Activated CD4-positive, alpha-beta T cell treated with anti-CD3 and anti-CD28 coated beads for 4 hours (primary cell): ENCODE measurements around the gene PTPRD.

ENCODE experiments used
- DNase-seq, 2 donors: peaks; one replicate each; pipeline ENCODE4 v3.0.0-alpha.2; 2020

The PTPRD gene

GRCh38 chr9:8694983-8695588 is 1917.7 kb downstream of the PTPRD start:
- no peak for DNase-seq

- no peak for DNase-seq
These were observed 1919.3 kb downstream of the PTPRD start for GRCh38 chr9:8693464-8693863.

GRCh38 chr9:8686516-8686915 is 1926.3 kb downstream of the PTPRD start:
- no peak for DNase-seq

- DNase-seq: no peak
These were observed 1927.0 kb downstream of the PTPRD start for GRCh38 chr9:8685825-8686224.

GRCh38 chr9:8684978-8685708 is 1927.7 kb downstream of the PTPRD start:
- DNase-seq: no peak

DNA sequence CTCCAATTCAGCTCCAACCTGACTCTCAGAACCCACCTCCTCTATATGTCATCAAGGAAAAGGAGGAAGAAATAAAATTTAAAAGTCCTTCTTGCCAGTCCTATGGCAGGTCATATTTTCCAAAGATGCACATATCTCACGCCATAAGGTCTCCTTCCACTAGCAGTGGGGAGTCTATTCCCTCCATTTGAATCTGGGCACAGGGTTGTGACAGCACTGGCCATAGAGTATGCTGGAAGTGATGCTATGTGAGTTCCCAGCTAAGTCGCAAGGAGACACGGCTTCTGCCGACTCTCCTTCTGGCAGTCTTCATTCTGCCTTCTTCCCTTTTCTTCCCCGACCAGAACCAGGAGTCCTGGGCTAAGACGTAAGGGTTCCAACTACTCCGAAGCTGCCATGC is 1929.3 kb downstream of the PTPRD start:
- DNase-seq: no peak

DNA sequence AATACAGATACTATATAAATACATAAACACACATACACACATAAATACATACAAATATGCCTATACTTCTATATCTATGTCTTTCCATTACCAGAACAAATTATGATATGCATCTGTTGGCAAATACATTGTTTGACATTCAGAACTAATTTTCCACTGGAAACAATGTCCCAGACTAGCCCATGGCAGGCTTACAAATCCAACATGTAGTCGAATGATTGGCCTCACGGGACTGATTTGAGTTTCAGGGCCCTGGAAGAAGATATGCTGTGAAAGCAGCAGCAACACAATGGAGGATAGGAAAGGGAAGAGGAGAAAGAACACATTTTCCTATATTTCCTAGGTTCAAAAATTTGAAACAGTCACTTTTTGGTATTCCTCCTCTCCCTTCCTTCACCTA is 1932.1 kb downstream of the PTPRD start:
- no peak for DNase-seq

DNA sequence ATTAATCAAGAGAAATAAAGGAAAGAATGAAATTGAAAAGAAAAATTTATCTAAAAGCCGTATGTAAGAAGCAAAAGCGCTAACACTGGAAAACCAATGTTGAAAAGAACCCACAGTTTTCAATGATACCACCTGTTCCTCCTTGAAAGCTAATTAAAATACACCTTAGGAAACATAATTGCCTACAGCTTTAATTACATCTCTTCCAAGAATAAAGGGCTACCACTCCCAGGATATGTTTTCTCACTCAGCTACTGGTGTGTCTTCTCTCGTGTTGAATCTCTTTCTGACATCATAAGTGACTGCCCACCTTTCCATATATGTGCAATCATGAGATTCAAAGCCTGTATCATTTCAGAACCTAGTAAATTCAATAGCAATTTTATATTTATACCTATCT is 1932.6 kb downstream of the PTPRD start:
- DNase-seq: no peak

DNA sequence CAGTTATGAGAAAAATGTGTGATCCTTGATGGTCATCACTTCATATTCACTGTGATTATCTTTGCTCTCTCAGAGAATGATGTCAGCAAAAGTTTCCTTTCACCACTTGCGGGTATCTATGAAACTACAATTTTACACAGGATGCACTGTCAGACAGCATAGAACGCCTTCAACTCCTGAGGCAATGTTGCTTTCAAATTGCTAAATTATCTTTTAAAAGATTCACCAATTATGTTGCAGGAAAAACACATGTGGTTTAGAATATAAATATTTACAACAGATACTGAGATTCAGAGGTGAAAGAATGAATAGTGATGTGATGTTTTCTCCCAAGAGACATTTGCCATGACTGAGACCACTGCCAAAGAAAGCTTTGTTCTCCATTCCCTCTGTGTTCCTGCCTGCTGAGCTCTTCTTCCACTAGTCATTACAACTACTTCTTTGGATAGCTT is 1933.4 kb downstream of the PTPRD start:
- no peak for DNase-seq

GRCh38 chr9:8677741-8678140 is 1935.1 kb downstream of the PTPRD start:
- no peak for DNase-seq

DNA sequence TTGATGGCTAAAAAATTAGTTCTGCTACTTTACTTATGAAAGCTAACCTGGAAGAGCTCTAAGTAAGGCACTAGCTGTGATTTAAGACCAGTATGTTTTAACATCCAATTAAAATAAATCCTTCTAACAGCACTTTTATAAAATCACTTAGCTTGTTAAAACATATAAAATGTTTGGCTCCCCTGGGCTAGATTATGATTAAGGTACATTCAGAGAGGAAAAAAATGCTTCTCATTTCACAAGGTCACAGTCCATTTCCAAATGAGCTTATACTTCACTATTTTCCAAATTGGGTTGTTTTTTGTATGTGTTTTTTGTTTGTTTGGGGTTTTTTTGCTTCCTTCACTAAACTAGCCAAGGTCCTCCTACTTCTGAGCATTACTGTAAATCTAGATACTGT is 1938.3 kb downstream of the PTPRD start:
- no peak for DNase-seq

- DNase-seq: no peak
These were observed 1939.0 kb downstream of the PTPRD start for GRCh38 chr9:8673830-8674229.

GRCh38 chr9:8670751-8671150 is 1942.1 kb downstream of the PTPRD start:
- DNase-seq: no peak

DNA sequence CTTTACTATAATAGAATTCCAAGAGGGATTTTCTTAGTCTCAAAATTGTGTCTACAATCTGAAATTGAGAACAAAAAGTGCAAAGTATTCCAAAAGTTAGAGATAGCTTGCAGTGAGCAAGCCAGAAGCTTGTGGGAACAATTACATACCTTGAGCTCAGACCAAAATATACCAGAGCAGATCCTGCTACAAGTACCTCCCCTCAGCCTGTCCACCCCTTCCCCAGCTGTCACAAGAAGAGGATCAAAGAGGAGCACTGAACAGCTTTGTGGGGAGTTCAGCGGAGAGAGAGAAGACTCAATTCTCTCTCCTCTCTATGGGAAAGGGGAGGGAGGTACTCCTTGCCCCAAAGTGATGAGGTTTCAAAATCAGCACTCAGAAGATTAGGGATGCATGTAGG is 1944.1 kb downstream of the PTPRD start:
- DNase-seq: no peak

GRCh38 chr9:8668231-8668630 is 1944.6 kb downstream of the PTPRD start:
- DNase-seq: no peak

DNA sequence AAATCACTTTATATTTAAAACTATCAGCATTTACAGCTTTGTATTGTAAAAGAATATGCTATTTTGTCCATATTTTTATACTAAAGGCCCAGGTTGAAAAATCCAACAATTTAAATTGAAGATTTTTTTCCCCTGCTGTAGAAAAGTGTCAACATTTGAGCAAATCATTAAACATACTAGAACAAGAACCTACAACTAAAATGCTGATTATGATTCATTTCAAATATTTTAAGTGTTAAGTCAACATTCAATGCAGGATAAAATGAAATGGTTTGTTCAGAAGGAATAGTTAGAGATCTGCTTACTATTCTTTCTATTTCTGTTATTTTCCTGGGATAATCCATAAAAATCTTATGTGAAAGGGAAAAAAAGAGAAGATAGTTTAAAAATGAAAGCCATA is 1946.7 kb downstream of the PTPRD start:
- no peak for DNase-seq

DNA sequence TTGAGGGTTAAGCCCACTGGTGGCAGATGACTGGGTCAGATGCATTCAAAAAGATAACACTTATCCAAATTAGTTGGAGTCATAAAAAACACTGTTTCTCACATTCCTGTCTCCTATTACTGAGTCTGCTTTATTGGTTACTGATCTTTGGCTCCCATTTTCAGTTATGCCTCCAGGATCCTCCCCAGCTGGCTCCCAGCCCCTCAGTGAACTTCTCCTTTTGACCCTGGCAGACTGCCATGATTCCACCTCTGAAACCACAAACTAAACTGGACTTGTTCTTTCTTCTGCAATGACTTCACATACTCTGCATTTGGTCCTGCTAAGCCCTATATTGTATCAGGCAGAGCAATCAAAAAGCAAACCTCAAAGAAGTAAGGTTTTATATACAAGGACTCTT is 1952.4 kb downstream of the PTPRD start:
- DNase-seq: no peak

GRCh38 chr9:8659108-8659507 is 1953.7 kb downstream of the PTPRD start:
- DNase-seq: no peak

DNA sequence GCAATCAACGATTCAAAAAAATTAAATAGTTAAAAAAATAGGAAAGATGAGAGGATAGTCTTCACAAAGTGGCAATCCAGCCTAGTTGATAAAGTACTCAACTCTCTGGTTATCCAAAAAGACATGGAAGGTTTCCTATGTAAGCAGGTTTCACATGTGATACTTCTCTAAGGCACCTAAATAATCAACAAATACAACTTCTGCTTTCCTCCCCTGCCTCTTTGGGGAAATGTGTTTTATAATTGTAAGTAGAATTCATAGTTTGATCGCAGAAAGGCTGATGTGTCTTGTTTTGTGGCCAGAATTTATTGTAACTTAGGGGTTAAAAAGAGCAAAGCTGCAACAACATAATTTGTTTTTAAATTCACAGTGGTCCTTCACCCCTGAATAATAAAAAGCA is 1957.7 kb downstream of the PTPRD start:
- no peak for DNase-seq

DNA sequence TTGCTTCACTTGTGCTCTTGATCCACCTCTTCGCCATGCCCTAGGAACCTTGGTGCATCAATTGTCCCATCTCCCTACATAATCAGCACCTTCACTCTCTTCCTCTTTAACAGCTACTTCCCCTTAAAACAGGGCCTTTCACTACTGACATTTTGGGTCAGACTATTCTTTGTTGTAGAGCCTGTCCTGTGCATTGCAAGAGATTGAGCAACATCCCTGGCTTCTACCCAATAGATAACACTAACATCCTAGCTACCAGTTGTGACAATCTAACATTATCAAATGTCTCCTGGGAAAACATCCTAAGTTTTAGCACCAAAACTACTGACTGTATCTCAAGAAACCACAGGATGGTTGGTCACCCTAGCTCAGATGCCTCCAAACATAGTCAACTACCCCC is 1958.9 kb downstream of the PTPRD start:
- DNase-seq: no peak

- DNase-seq: no peak
These were observed 1959.7 kb downstream of the PTPRD start for GRCh38 chr9:8653111-8653510.

- DNase-seq: no peak
These were observed 1960.5 kb downstream of the PTPRD start for GRCh38 chr9:8652255-8652654.

DNA sequence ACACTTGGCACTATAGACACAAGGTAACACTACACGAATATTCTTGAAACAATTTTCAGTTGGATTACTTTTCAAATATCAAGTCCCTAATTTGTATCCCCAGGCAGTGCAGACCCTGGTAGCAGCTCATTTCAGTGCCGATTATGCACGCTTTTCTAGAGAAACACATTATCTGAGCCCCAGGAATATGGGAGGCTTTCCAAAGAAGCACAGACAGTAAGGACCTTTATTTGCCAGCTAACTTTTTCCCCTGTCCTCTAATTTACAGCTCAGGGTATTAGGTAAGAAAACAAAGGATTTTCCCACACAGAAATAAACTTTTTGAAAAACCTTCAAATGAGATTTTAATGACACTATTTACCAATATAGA is 1961.0 kb downstream of the PTPRD start:
- no peak for DNase-seq

DNA sequence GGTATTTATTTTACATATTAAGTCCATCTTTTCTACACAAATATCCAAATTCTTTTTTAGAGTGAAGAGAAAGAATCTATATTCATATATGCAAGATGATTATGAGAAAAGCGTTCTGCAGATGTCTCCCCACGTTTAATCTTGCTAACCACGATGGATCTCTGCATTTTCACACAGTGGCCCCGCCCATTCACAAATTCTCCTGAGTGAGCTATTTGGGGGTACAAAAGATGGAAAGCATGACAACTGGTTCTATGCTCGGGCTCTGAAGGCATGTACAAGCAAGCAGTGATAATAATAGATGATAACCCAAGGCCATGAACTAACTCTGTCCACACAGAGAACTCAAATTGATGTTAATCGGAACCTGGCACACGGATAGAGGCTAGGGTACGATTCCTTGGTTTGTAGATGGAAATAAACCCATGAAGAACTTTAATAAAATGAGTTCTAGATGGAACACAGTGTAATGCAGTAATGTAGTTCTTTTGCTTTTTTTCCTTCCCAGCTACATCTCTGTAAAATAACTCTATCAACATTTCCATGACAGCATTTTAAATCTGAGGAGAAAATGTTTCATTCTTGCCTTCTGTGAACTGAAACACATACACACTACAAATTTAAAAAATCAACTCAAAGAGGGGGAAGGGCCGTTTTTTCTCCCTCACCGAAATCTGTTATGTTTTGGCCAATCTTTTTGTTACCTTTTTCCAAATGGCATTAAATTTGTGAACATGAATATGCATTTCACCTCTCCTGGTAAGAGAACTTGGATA is 1961.5 kb downstream of the PTPRD start:
- no peak for DNase-seq
